DND-41 (cell line): ENCODE data around the gene SORT1.

Source experiments
- ATAC-seq: fragments of 200-7000 bp; cut with Tn5 transposase; 3 replicates; pipeline ENCODE4 v1.9.1; 2021; ENCODE audit warnings: low read depth; ENCODE audit not compliant: insufficient read depth
- DNase-seq: peaks from one replicate; pipeline ENCODE4 v3.0.0-alpha.2; 2020
- H2AFZ ChIP-seq: 2 replicates; pipeline ENCODE4 v1.6.0; 2012; ENCODE audit warnings: low read depth, low read length
- H3K27ac ChIP-seq: 2 replicates; pipeline ENCODE4 v1.5.1; 2012; ENCODE audit warnings: low read length, inconsistent platforms
- H3K27me3 ChIP-seq: fragments of 200-600 bp; sonication (generic); 2 replicates; pipeline ENCODE4 v1.6.0; 2012; ENCODE audit warnings: low read length, mild to moderate bottlenecking, inconsistent platforms; ENCODE audit not compliant: insufficient read depth, poor library complexity
- H3K36me3 ChIP-seq: 2 replicates; pipeline ENCODE4 v1.5.1; 2012; ENCODE audit warnings: low read length, inconsistent platforms; ENCODE audit not compliant: insufficient read depth
- H3K4me1 ChIP-seq: 2 replicates; pipeline ENCODE4 v1.5.1; 2012; ENCODE audit warnings: mild to moderate bottlenecking, low read length; ENCODE audit not compliant: insufficient read depth
- H3K4me2 ChIP-seq: 2 replicates; pipeline ENCODE4 v1.6.0; 2012; ENCODE audit warnings: mild to moderate bottlenecking, moderate library complexity, low read length, inconsistent platforms; ENCODE audit not compliant: insufficient read depth
- H3K4me3 ChIP-seq, 2 experiments: fragments of 200-600 bp in 1 of 2; shearing (Covaris generic) in 1 of 2; 2 replicates each; pipeline ENCODE4 v1.5.1; 2012 to 2016; ENCODE audit warnings: inconsistent platforms in 2 of 2, low read length in 2 of 2, mild to moderate bottlenecking in 2 of 2, low read depth in 1 of 2, moderate library complexity in 1 of 2
- H3K79me2 ChIP-seq: 2 replicates; pipeline ENCODE4 v1.6.0; 2012; ENCODE audit warnings: low read length, inconsistent platforms; ENCODE audit not compliant: insufficient read depth
- H3K9ac ChIP-seq: 2 replicates; pipeline ENCODE4 v1.6.0; 2012; ENCODE audit warnings: low read depth, mild to moderate bottlenecking, inconsistent platforms, low read length, moderate library complexity
- H3K9me3 ChIP-seq: 2 replicates; pipeline ENCODE4 v1.5.1; 2012; ENCODE audit warnings: low read length, moderate library complexity, mild to moderate bottlenecking, inconsistent platforms; ENCODE audit not compliant: insufficient read depth, severe bottlenecking
- H4K20me1 ChIP-seq: 2 replicates; pipeline ENCODE4 v1.6.0; 2012; ENCODE audit warnings: low read length; ENCODE audit not compliant: insufficient read depth
- EZH2 ChIP-seq: IDR thresholded peaks from 3 replicates; pipeline ENCODE4 v1.6.1; 2012; ENCODE audit warnings: borderline replicate concordance, low read depth, mild to moderate bottlenecking, moderate library complexity, low read length, inconsistent platforms; ENCODE audit not compliant: severe bottlenecking
- TF ChIP-seq, protein P1 (sequence below): IDR thresholded peaks from 2 replicates; pipeline ENCODE4 v1.5.1; 2012; ENCODE audit warnings: borderline replicate concordance, low read length, moderate library complexity, mild to moderate bottlenecking; ENCODE audit not compliant: poor library complexity, severe bottlenecking; ENCODE audit errors: extremely low read depth

The SORT1 gene

GRCh38 chr1:109371341-109371739 is 26.4 kb downstream of the SORT1 start:
- no peak overlapping the region for H3K4me2 ChIP-seq
- H3K4me1 ChIP-seq: peaks cover 17% of the 10 kb centered on the region
- DNase-seq: no peak
- no peak for ATAC-seq
- H3K79me2 ChIP-seq: peaks cover 51% of the 10 kb centered on the region
- H3K27me3 ChIP-seq: no peaks in the 10 kb centered on the region
- H3K4me3 ChIP-seq: no peak overlapping the region
- no peak overlapping the region for H3K27ac ChIP-seq
- H3K9me3 ChIP-seq: no peaks in the 10 kb centered on the region
- no peak overlapping the region for H3K9ac ChIP-seq
- TF ChIP-seq, protein P1, sequence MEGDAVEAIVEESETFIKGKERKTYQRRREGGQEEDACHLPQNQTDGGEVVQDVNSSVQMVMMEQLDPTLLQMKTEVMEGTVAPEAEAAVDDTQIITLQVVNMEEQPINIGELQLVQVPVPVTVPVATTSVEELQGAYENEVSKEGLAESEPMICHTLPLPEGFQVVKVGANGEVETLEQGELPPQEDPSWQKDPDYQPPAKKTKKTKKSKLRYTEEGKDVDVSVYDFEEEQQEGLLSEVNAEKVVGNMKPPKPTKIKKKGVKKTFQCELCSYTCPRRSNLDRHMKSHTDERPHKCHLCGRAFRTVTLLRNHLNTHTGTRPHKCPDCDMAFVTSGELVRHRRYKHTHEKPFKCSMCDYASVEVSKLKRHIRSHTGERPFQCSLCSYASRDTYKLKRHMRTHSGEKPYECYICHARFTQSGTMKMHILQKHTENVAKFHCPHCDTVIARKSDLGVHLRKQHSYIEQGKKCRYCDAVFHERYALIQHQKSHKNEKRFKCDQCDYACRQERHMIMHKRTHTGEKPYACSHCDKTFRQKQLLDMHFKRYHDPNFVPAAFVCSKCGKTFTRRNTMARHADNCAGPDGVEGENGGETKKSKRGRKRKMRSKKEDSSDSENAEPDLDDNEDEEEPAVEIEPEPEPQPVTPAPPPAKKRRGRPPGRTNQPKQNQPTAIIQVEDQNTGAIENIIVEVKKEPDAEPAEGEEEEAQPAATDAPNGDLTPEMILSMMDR: no peak
- no peak for TF ChIP-seq EZH2
- peaks cover 26% of the 10 kb centered on the region; the same call in 1 of the 2 replicates for H4K20me1 ChIP-seq
- H3K36me3 ChIP-seq: peaks cover 21% of the 10 kb centered on the region
- H2AFZ ChIP-seq: no peak overlapping the region

GRCh38 chr1:109370712-109371340 is 26.9 kb downstream of the SORT1 start:
- H2AFZ ChIP-seq: no peak overlapping the region
- H3K27me3 ChIP-seq: no peaks in the 10 kb centered on the region
- H3K9me3 ChIP-seq: no peaks in the 10 kb centered on the region
- H3K4me3 ChIP-seq: no peak overlapping the region
- H3K4me2 ChIP-seq: no peak overlapping the region
- H3K9ac ChIP-seq: no peak overlapping the region
- ATAC-seq (no peak), DNase-seq (no peak)
- peaks cover 26% of the 10 kb centered on the region; the same call in 1 of the 2 replicates for H4K20me1 ChIP-seq
- peaks cover 25% of the 10 kb centered on the region for H3K36me3 ChIP-seq
- peaks cover 17% of the 10 kb centered on the region for H3K4me1 ChIP-seq
- TF ChIP-seq, protein P1: no peak
- TF ChIP-seq EZH2: no peak
- H3K27ac ChIP-seq: no peak overlapping the region
- peaks cover 50% of the 10 kb centered on the region for H3K79me2 ChIP-seq

DNA sequence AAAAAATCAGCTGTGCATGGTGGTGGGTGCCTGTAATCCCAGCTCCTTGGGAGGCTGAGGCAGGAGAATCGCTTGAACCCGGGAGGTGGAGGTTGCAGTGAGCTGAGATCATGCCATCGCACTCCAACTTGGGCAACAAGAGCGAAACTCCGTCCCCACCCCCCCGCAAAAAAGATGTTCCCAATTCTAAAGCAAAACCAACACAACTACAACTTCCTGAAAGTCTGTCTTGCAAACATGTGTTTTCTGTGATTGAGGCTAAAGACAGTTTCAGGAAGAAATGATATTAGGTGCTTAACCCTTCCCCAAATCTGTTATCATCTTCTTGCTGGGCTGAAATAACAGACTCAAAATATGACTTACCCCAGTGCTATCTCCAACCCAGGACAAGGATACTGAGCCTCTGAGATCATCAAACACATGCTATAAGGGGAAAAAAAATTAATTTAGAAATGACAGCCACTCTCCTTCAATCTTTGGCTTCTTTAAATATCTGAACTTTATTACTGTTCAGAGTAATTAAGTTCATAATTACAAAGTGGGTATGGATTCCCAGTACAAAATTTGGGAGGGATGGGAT is 28.5 kb downstream of the SORT1 start:
- H3K4me3 ChIP-seq: no peak overlapping the region
- no peak for ATAC-seq
- H3K9me3 ChIP-seq: no peaks in the 10 kb centered on the region
- peaks cover 34% of the 10 kb centered on the region for H3K36me3 ChIP-seq
- peaks cover 26% of the 10 kb centered on the region; the same call in 1 of the 2 replicates for H4K20me1 ChIP-seq
- no peak overlapping the region for H2AFZ ChIP-seq
- H3K79me2 ChIP-seq: peaks cover 37% of the 10 kb centered on the region
- H3K4me1 ChIP-seq: peaks cover 17% of the 10 kb centered on the region
- H3K9ac ChIP-seq: no peak overlapping the region
- TF ChIP-seq, protein P1: no peak
- no peak for TF ChIP-seq EZH2
- no peaks in the 10 kb centered on the region for H3K27me3 ChIP-seq
- H3K27ac ChIP-seq: no peak overlapping the region
- H3K4me2 ChIP-seq: no peak overlapping the region
- no peak for DNase-seq
